Adrenal gland (tissue), 19 donors: ENCODE data around the gene ACSL6. TPM values are rescaled to one million over a fixed set of nuclear protein-coding genes. Genes with fewer than 3 reads are reported as not detected.
A peak's percentile ranks its signal among the peaks of the same experiment; 100 is the strongest.

ENCODE experiments used
- DNase-seq, 7 donors: peaks; one replicate each; pipeline ENCODE4 v3.0.0-alpha.2; 2019 to 2020
- H3K27ac ChIP-seq, 5 donors: fragments of 200-600 bp; sonication (generic) in 4 of 5; 1 replicate in 3 of 5; 2 replicates in 2 of 5; pipeline versions ENCODE4 v1.5.1 to v1.8.0; 2016 to 2020; ENCODE audit warnings: mild to moderate bottlenecking in 1 of 5
- H3K27me3 ChIP-seq: fragments of 200-600 bp; 2 replicates; pipeline ENCODE4 v1.8.0; 2021
- H3K36me3 ChIP-seq, 2 donors: fragments of 200-600 bp; replicated peaks in 1 of 2; 1 replicate in 1 of 2; 2 replicates in 1 of 2; pipeline versions ENCODE4 v1.5.1 to v1.8.0; 2018 to 2022
- H3K4me1 ChIP-seq, 2 donors: fragments of 200-600 bp; replicated peaks in 1 of 2; 1 replicate in 1 of 2; 2 replicates in 1 of 2; pipeline versions ENCODE4 v1.5.1 to v1.8.0; 2018 to 2021
- H3K4me3 ChIP-seq, 4 donors: fragments of 200-600 bp; sonication (generic) in 3 of 4; one replicate each; pipeline ENCODE4 v1.5.1; 2016 to 2018
- H3K9me3 ChIP-seq, 3 donors: fragments of 200-600 bp; sonication (generic) in 1 of 3; replicated peaks in 1 of 3; 1 replicate in 2 of 3; 2 replicates in 1 of 3; pipeline versions ENCODE4 v1.5.1 to v1.8.0; 2016 to 2021
- CTCF ChIP-seq, 6 experiments: fragments of 450-650 bp in 4 of 6; fragments of 200-600 bp in 2 of 6; sonication (generic) in 1 of 6; IDR thresholded peaks; 1 replicate in 5 of 6; 2 replicates in 1 of 6; pipeline versions ENCODE4 v1.5.1 to v1.8.0; 2016 to 2021; ENCODE audit warnings: antibody characterized with exemption in 6 of 6, mild to moderate bottlenecking in 2 of 6, moderate library complexity in 1 of 6
- POLR2A ChIP-seq, 2 donors: fragments of 450-650 bp; IDR thresholded peaks; one replicate each; pipeline ENCODE4 v1.6.1; 2017; ENCODE audit warnings: antibody characterized with exemption in 2 of 2, mild to moderate bottlenecking in 2 of 2, moderate library complexity in 1 of 2
- WGBS, 4 donors: extraction: QIAGEN DNeasy Blood & Tissue Kit in 2 of 4; methylation state at CpG; one replicate each; pipeline versions ENCODE4 v1.1.5 to v1.1.7; 2013 to 2017; 5-methylcytosine and 5-hydroxymethylcytosine counted together
- intact Hi-C, 2 donors: fragments of 100-400 bp; cut with DNase I; formaldehyde crosslinking; loops; one replicate each; pipeline versions ENCODE4 v1.14.1 to v1.15.0; 2022 to 2023
- long read RNA-seq, 10 donors: library from polyadenylated mRNA in 3 of 10; unstranded in 2 of 10; stranded (forward) in 1 of 10; transcript quantifications; one replicate each; pipeline ENCODE4 v2.0.0 and lab custom pipeline, GENCODE V29; 2021 to 2026
- polyA plus RNA-seq, 3 donors: library from polyadenylated mRNA; stranded (reverse); fragments of 200-250 nt in 2 of 3; fragments of 350-450 nt in 1 of 3; fragmentation: Illumina TruSeq in 1 of 3; extraction: RNeasy Lipid Tissue Mini Kit (QIAGEN cat#74804) in 1 of 3; gene quantifications; one replicate each; pipeline ENCODE4 v1.2.3, GENCODE V29; 2013 to 2014
- total RNA-seq, 9 donors: library from RNA; depleted of rRNA in 4 of 9; stranded (reverse); fragments of >200 nt in 4 of 9; fragments of 120-200 nt in 1 of 9; fragmentation: NEBNext Ultra II Directional in 1 of 9; extraction: Animal tissue kit (Norgen Biotek cat#: 25700) in 1 of 9; gene quantifications; one replicate each; pipeline versions ENCODE4 v1.1.0 to v1.2.4, GENCODE V29; 2013 to 2023
- donor health status: healthy with polysubstance abuse.
- donor health status: Bipolar disorder and iron deficiency.
- donor health status: DM: yes; HTN: yes; CAD: no.
- donor health status: DM: no; HTN: no; CAD: no.
- donor health status: DM: no; HTN: no; CAD: no.
- donor health status: DM: yes; HTN: yes; CAD: no.

The ACSL6 gene
- total RNA-seq (10 to 100 TPM in 2 of 9 donors, 1 to 10 TPM in 7; 5.5 to 14.5 (median 7.8) TPM), polyA plus RNA-seq (1 to 10 TPM; 2.5 to 6.5 (median 6.4) TPM)
- long read RNA-seq, donor 1, partial matches to known transcripts, result 0 of 1 reads
- long read RNA-seq, donor 1, other reads (novel, unspliced or antisense), result 0 of 1 reads
- long read RNA-seq, donor 2, result 0 reads
- long read RNA-seq, donor 3, result 0 reads
- long read RNA-seq, donor 4, result 0 reads
- long read RNA-seq, donor 5, full-length matches to known transcripts, result 7 of 9 reads
- long read RNA-seq, donor 5, partial matches to known transcripts, result 0 of 9 reads
- long read RNA-seq, donor 5, other reads (novel, unspliced or antisense), result 2 of 9 reads
- long read RNA-seq, donor 6, partial matches to known transcripts, result 2 of 3 reads
- long read RNA-seq, donor 6, other reads (novel, unspliced or antisense), result 1 of 3 reads
- long read RNA-seq, donor 7, result 0 reads
- long read RNA-seq, donor 8, result 0 reads
- long read RNA-seq, donor 9, result 0 reads
- long read RNA-seq, donor 10, result 0 reads

GRCh38 chr5:132011622-132012343 lies at the start of gene ACSL6:
ACSL6 (minus strand) TSS chr5:132011658; CDS start chr5:132011553, 105 bp downstream.
- TF ChIP-seq POLR2A (IDR thresholded peaks at IDR 0.05) (no peak), CTCF (IDR thresholded peaks at IDR 0.05) (no peak)
- peaks cover 5 to 15% of the 10 kb centered on the region in 2 donors for H3K4me1 ChIP-seq
- H3K27ac ChIP-seq, result no peak within 1 kb of the TSS
- peak within 1 kb of the TSS in 3 of 4 donors; percentile 6 to 82 (median 50) for H3K4me3 ChIP-seq
- no peaks in the 10 kb centered on the region for H3K27me3 ChIP-seq
- intact Hi-C loops, result no loop called here
- WGBS, 4 donors, result 2 to 60% (median 3%) methylated on average over 2 to 63 of the region's 63 CpGs; no CpG with 5 or more reads in 1 of the 4 donors
- DNase-seq, result peak; percentile 33 to 59 (median 42)
- H3K36me3 ChIP-seq, result no peaks in the 10 kb centered on the region
- no peaks in the 10 kb centered on the region for H3K9me3 ChIP-seq

- H3K36me3 ChIP-seq, result no peaks in the 10 kb centered on the region
- TF ChIP-seq CTCF (IDR thresholded peaks at IDR 0.05) (no peak), POLR2A (IDR thresholded peaks at IDR 0.05) (no peak)
- no peak within 1 kb of the TSS for H3K4me3 ChIP-seq
- H3K9me3 ChIP-seq, result no peaks in the 10 kb centered on the region
- peak in 5 of 7 donors; percentile 5 to 35 (median 6) for DNase-seq
- intact Hi-C loops, result loop anchor here in 1 of 2 donors (5.0 kb wide), 1 partner anchor 473 kb away; no protein-coding TSS in a partner anchor
- H3K4me1 ChIP-seq, result no peaks in the 10 kb centered on the region
- no peak within 1 kb of the TSS for H3K27ac ChIP-seq
- H3K27me3 ChIP-seq, result no peaks in the 10 kb centered on the region
- WGBS, 4 donors, result 81 to 91% (median 89%) methylated on average over 16 of the region's 16 CpGs
These were observed 49.2 kb upstream of the ACSL6 start, which contains the start of gene IL3 for GRCh38 chr5:132060501-132061161. IL3 (plus strand) TSS chr5:132060655; CDS start chr5:132060707, 52 bp downstream.

GRCh38 chr5:132059696-132060500 lies 48.4 kb upstream of the ACSL6 start:
- WGBS, 4 donors, result 90 to 94% (median 91%) methylated on average over 10 to 13 of the region's 13 CpGs
- DNase-seq, result peak in 6 of 7 donors; percentile 1 to 39 (median 8)
- intact Hi-C loops, result loop anchor here in 1 of 2 donors (5.0 kb wide), 1 partner anchor 473 kb away; no protein-coding TSS in a partner anchor

More at GRCh38 chr5:132059696-132060500, 48.4 kb upstream of the ACSL6 start:
- Histone ChIP-seq H3K27ac (no peak overlapping the region), H3K27me3 (no peaks in the 10 kb centered on the region), H3K9me3 (no peaks in the 10 kb centered on the region), H3K4me3 (no peak overlapping the region), H3K4me1 (no peaks in the 10 kb centered on the region), H3K36me3 (no peaks in the 10 kb centered on the region)
- TF ChIP-seq CTCF (IDR thresholded peaks at IDR 0.05) (no peak), POLR2A (IDR thresholded peaks at IDR 0.05) (no peak)
